Cerebellar nuclear complex (tissue), 1 donor: Measurements from ENCODE around the gene PNLDC1.
"Not testable (repeated sequence)": the region's sequence is repeated elsewhere in the genome, so short reads cannot be mapped to it uniquely, and the experiment has no call there.

Source experiments
- DNase-seq, 2 experiments: peaks; one replicate each; lab custom pipeline; 2025; lab: John Stamatoyannopoulos, UW

The PNLDC1 gene

GRCh38 chr6:159788276-159788675 is 11.8 kb upstream of the PNLDC1 start:
- no peak for DNase-seq

GRCh38 chr6:159788753-159789376 is 11.2 kb upstream of the PNLDC1 start:
- DNase-seq = no peak

- DNase-seq = peak; percentile 82 to 97
These were observed 10.5 kb upstream of the PNLDC1 start, which contains the start of gene TCP1 for GRCh38 chr6:159789377-159790148. TSS of gene TCP1 (minus strand) at chr6:159789602. CDS start at chr6:159789468, 134 bp downstream.

- peak; percentile 78 to 94 for DNase-seq
These were observed 9.7 kb upstream of the PNLDC1 start, which contains the start of gene MRPL18 for GRCh38 chr6:159790149-159790955. TSS of gene MRPL18 (plus strand) at chr6:159790467. CDS start at chr6:159790588, 121 bp downstream.

GRCh38 chr6:159790956-159791598 is 9.0 kb upstream of the PNLDC1 start:
- DNase-seq = no peak

GRCh38 chr6:159794976-159795375 is 5.1 kb upstream of the PNLDC1 start:
- not testable (repeated sequence) for DNase-seq

- no peak for DNase-seq
These were observed 2.5 kb upstream of the PNLDC1 start for GRCh38 chr6:159797554-159797953.

GRCh38 chr6:159801935-159802334 is 1.9 kb downstream of the PNLDC1 start:
- DNase-seq = no peak

- DNase-seq = no peak
These were observed 4.4 kb downstream of the PNLDC1 start for GRCh38 chr6:159804504-159804903.

- no peak for DNase-seq
These were observed 5.5 kb downstream of the PNLDC1 start for GRCh38 chr6:159805440-159806020.

GRCh38 chr6:159806021-159806458 is 6.0 kb downstream of the PNLDC1 start:
- no peak for DNase-seq

GRCh38 chr6:159807150-159807858 is 7.2 kb downstream of the PNLDC1 start:
- no peak for DNase-seq

GRCh38 chr6:159808647-159809046 is 8.6 kb downstream of the PNLDC1 start:
- DNase-seq = no peak

- DNase-seq = no peak
These were observed 9.1 kb downstream of the PNLDC1 start for GRCh38 chr6:159809149-159809548.

GRCh38 chr6:159813781-159814180 is 13.7 kb downstream of the PNLDC1 start:
- DNase-seq = no peak

- DNase-seq = no peak
These were observed 15.3 kb downstream of the PNLDC1 start for GRCh38 chr6:159815410-159815809.

GRCh38 chr6:159816775-159817174 is 16.7 kb downstream of the PNLDC1 start:
- DNase-seq = not testable (repeated sequence)

- DNase-seq = no peak
These were observed 18.1 kb downstream of the PNLDC1 start for GRCh38 chr6:159817951-159818739.

GRCh38 chr6:159819098-159819497 is 19.0 kb downstream of the PNLDC1 start:
- no peak for DNase-seq
